Activated CD4-positive, CD25-positive, alpha-beta regulatory T cell (primary cell): ENCODE results near the gene RERE.
"Not testable (repeated sequence)": the region's sequence is repeated elsewhere in the genome, so short reads cannot be mapped to it uniquely, and the experiment has no call there.

Source experiments
- DNase-seq, 4 experiments: peaks; one replicate each; lab custom pipeline; 2025; lab: John Stamatoyannopoulos, UW

RERE gene

DNA sequence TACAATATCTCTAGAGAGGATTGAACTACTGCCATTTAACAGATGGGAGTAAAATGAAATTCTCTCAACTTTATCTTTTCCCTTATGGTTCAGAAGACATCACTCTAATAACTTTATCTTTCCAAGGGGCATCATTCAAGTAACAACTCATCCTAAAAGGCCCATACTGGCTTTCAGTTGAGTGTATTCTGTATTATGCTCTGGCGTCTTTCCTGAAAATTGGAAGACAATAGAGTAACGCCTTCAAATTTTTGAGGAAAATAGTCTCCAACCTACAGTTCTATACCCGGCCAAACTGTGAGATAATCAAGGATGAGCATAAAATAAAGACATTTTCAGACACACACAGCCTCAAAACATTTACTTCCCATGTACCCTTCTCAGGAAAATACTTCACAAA is 103.3 kb downstream of the RERE start:
- no peak for DNase-seq

GRCh38 chr1:8712413-8713231 is 104.8 kb downstream of the RERE start:
- no peak for DNase-seq

DNA sequence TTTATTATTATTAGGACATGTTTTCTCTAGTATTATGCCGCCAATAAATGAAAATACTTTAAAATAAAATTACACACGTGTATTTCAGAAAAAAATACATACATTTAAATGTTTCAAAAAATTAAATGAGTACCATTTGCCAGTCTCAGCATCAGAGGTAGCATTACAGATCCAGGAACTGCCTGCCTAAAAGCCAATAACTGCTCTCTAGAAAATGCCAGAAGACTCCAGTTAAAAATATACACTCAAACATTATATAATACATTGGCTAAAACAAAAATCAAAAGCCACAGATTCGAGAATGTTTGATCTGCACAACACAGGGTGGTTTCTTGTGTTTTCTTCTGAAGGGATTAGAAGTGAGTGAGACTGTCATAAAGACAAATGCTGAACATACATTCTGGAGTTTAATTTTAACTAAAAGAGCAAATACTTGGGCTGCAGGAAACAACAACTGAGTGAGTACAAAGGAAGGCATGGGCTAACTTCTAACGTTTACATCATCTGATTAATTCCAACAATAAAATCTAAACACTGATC is 105.5 kb downstream of the RERE start:
- DNase-seq: no peak

DNA sequence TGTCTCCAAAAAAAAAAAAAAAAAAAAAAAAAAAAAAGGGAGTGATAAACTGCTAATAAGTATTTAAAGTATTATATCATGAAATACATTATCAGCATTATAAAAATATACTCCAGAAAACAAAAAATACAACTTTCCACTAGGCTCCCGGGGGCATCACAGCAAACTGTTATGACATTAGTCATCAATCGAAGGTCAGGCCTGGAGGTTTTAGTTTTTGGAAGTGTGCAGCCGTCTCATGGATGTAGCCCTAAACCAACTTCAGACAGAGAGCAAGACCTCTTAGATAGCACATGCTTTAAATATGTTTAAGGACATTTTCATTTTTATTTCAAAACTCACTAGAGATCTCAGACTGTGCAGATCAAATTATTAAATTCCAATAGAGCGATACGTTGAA is 106.3 kb downstream of the RERE start:
- DNase-seq: no peak

GRCh38 chr1:8708259-8708658 is 109.2 kb downstream of the RERE start:
- no peak for DNase-seq

- DNase-seq: no peak
Measured at GRCh38 chr1:8706995-8707396, 110.4 kb downstream of the RERE start.

GRCh38 chr1:8706291-8706690 is 111.1 kb downstream of the RERE start:
- no peak for DNase-seq

GRCh38 chr1:8704866-8705506 is 112.5 kb downstream of the RERE start:
- no peak for DNase-seq

- DNase-seq: peak; percentile 19 to 36 (median 22)
Measured at GRCh38 chr1:8702850-8703810, 114.3 kb downstream of the RERE start.

DNA sequence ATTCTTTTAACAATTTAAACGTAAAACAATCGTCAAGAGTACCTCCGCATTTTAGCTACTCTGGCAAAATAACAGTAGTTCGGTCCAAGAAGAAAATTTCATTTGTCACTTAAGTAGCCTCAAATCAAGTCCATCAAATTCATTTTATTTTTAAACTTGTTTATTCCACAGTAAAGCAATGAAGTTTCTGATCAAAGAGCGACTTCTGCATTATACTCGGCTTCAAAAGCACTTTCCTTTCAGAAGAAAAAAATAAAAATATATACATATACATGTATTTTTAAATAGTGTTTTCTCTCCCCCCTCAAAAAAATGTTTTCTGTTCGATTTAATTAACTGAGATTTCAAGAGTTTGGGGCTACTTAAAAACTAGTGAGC is 115.0 kb downstream of the RERE start:
- DNase-seq: no peak

- DNase-seq: no peak
Measured at GRCh38 chr1:8701794-8702471, 115.5 kb downstream of the RERE start.

GRCh38 chr1:8699679-8700078 is 117.8 kb downstream of the RERE start:
- DNase-seq: no peak

DNA sequence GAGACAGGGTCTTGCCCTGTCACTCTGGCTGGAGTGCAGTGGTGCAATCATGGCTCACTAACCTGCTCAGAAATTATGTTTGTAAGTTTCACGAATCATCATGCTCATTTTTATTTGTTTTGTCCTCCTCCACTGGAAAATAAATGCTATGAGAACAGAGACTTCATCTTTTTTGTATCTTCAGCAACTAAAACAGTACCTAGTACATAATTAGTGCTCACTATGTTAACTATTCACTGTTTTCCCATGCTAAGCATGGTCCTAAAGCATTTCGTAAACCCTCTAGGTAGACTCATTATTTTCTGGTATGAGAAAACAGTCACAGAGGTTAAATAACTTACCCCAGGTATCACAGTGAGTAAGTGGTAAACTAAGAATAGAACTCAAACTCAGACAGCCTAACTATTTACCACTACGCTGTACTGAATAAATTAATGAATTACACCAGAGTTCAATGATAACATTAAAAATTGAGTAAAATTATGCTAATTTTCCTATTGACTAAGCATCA is 118.4 kb downstream of the RERE start:
- DNase-seq: no peak

- DNase-seq: no peak
Measured at GRCh38 chr1:8698012-8698630, 119.3 kb downstream of the RERE start.

GRCh38 chr1:8695442-8695841 is 122.0 kb downstream of the RERE start:
- DNase-seq: not testable (repeated sequence)

- DNase-seq: no peak
Measured at GRCh38 chr1:8693107-8693506, 124.3 kb downstream of the RERE start.

GRCh38 chr1:8691662-8692061 is 125.8 kb downstream of the RERE start:
- no peak for DNase-seq

- DNase-seq: no peak
Measured at GRCh38 chr1:8690253-8690525, 127.3 kb downstream of the RERE start.

GRCh38 chr1:8689431-8690252 is 127.8 kb downstream of the RERE start:
- DNase-seq: no peak

GRCh38 chr1:8687538-8687937 is 129.9 kb downstream of the RERE start:
- no peak for DNase-seq
